Esophagus (tissue), 2 donors: ENCODE results near the gene SLC35F4. TPM values are rescaled to one million over a fixed set of nuclear protein-coding genes. Genes with fewer than 3 reads are reported as not detected.

ENCODE experiments used
- H3K27ac ChIP-seq, 2 donors: one replicate each; pipeline ENCODE4 v1.5.1; 2013; ENCODE audit warnings: low read depth in 2 of 2, mild to moderate bottlenecking in 2 of 2, inconsistent platforms in 1 of 2, low read length in 1 of 2, moderate library complexity in 1 of 2
- H3K27me3 ChIP-seq, 2 donors: one replicate each; pipeline ENCODE4 v1.6.1; 2013; ENCODE audit warnings: low read length in 2 of 2, control low read depth in 1 of 2, mild to moderate bottlenecking in 1 of 2; ENCODE audit not compliant: insufficient read depth in 2 of 2, control insufficient read depth in 1 of 2
- H3K36me3 ChIP-seq, 2 donors: one replicate each; pipeline ENCODE4 v1.6.1; 2013; ENCODE audit warnings: low read length in 1 of 2; ENCODE audit not compliant: control insufficient read depth in 2 of 2, insufficient read depth in 2 of 2
- H3K4me1 ChIP-seq, 2 donors: one replicate each; pipeline ENCODE4 v1.6.1; 2013; ENCODE audit warnings: low read length in 1 of 2; ENCODE audit not compliant: control insufficient read depth in 2 of 2, insufficient read depth in 2 of 2
- H3K4me3 ChIP-seq, 2 donors: one replicate each; pipeline ENCODE4 v1.5.1; 2013; ENCODE audit warnings: low read length in 2 of 2, mild to moderate bottlenecking in 2 of 2, low read depth in 1 of 2, moderate library complexity in 1 of 2
- H3K9me3 ChIP-seq, 2 donors: one replicate each; pipeline ENCODE4 v1.6.1; 2013; ENCODE audit warnings: mild to moderate bottlenecking in 2 of 2, low read depth in 1 of 2, low read length in 1 of 2, moderate library complexity in 1 of 2; ENCODE audit not compliant: control insufficient read depth in 2 of 2, insufficient read depth in 1 of 2
- WGBS, 2 donors: extraction: QIAGEN DNeasy Blood & Tissue Kit; methylation state at CpG; one replicate each; pipeline ENCODE4 v1.1.7; 2013; 5-methylcytosine and 5-hydroxymethylcytosine counted together
- polyA plus RNA-seq, 2 donors: library from polyadenylated mRNA; stranded (reverse); fragments of 200-250 nt; gene quantifications; one replicate each; pipeline ENCODE4 v1.2.3, GENCODE V29; 2013
- donor health status: healthy with polysubstance abuse.
- donor health status: Bipolar disorder and iron deficiency.

SLC35F4 gene
- polyA plus RNA-seq, 2 donors: not detected

DNA sequence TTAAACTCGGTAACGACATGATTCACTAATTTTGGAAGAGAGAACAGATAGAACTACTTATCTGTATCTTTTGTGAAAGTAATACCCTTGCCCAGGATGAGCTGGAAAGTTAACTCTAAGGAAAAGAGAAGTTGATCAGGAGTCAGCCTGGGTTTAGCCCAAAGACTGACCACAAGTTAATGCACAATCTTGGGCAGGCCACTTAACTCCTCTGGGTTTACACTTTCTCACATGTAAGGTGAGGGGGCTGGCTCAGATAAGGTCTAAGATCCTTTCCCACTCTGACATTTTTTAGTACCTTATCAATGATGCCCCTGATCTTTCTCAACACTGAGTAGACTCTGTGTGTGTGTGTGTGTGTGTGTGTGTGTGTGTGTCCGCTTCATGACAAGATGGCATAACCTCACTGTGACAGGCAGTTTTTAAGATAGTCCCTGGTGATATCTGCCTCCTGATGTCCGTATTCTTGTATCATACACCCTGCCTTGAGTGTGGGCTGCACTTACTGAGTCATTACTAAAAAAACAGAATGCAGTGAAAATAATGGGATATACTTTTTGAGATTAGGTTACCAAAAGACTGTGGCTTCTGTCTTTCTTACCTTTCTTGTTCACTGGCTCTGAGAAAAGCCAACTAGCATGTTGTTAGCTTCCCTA is 316.0 kb downstream of the SLC35F4 start:
- no peaks in the 10 kb centered on the region for H3K36me3 ChIP-seq
- H3K9me3 ChIP-seq: peaks cover 0 to 2% of the 10 kb centered on the region in 2 donors
- no peak overlapping the region for H3K4me3 ChIP-seq
- H3K27me3 ChIP-seq: no peaks in the 10 kb centered on the region
- 79% methylated on average over 4 of the region's 4 CpGs for WGBS, 2 donors
- H3K4me1 ChIP-seq: no peaks in the 10 kb centered on the region
- H3K27ac ChIP-seq: no peak overlapping the region

DNA sequence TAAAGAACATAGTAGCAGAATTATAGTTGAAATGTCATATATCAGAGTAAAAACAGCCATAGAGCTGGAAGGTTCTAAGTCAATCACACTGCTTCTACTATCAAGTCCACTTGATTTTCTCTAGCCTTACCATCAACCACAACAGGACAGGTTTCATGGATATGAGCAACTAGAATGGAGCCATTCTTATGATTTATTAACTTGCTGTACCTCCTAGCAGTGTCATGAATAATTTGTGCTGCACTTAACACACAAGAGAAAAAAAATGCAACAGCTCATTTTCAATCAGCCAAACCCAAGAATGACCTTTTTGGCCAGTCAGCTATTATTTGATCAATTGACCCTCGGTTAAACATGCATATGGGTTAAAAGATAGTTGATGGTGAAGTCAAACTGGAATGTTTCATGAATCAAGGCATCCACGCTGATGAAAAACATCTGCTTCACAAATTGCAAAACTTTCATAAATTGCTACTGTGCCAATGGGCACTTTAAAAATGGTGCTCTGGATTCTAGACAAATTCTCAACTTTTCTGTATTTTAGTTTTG is 316.8 kb downstream of the SLC35F4 start:
- WGBS, 2 donors: 63 to 65% methylated on average over 2 of the region's 2 CpGs
- Histone ChIP-seq H3K36me3 (no peaks in the 10 kb centered on the region), H3K9me3 (peaks cover 0 to 3% of the 10 kb centered on the region in 2 donors), H3K4me3 (no peak overlapping the region), H3K27me3 (no peaks in the 10 kb centered on the region), H3K4me1 (no peaks in the 10 kb centered on the region), H3K27ac (no peak overlapping the region)

DNA sequence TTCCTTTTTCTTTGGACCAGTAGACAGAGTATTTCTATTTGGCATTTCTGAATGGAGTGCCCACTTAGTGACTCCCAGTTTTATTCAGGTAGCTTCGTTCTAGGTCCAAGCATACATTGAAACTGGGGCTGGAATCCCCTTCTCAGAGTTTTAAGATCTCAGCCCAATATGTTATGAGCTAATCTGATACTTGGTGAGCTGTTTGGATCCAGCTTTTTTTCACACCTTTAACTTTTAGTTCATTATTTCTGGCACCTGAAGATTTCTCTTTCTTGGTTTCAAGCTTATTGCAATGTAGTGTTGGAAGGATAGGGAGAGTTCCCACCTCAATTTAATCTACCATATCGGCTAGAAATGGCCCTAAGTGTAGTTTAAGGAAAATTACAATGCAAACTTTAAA is 318.8 kb downstream of the SLC35F4 start:
- Histone ChIP-seq H3K4me1 (no peaks in the 10 kb centered on the region), H3K4me3 (no peak overlapping the region), H3K27me3 (no peaks in the 10 kb centered on the region), H3K9me3 (peaks cover 0 to 3% of the 10 kb centered on the region in 2 donors), H3K27ac (no peak overlapping the region), H3K36me3 (no peaks in the 10 kb centered on the region)
- 75 to 77% methylated on average over 2 of the region's 2 CpGs for WGBS, 2 donors

DNA sequence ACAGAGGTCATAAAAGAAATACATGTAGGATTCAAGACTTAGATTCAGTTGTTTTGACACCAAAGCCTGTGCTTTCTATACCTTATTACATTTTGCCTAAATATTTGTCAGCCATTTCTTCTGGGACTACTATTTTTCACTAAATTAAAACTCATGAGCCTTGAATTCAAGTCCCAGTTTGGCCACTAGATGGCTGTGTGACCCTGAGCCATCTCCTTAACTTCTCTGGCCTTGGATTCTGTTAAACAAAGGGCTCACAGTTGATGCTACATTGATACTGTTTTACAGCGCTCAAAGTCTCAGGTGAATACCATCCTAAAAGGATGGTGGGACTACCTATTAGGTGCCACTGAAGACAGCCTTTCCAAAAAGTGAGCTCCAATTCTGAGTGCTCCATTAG is 332.7 kb downstream of the SLC35F4 start:
- H3K4me3 ChIP-seq: no peak overlapping the region
- H3K9me3 ChIP-seq: no peaks in the 10 kb centered on the region
- H3K27ac ChIP-seq: no peak overlapping the region
- no peaks in the 10 kb centered on the region for H3K36me3 ChIP-seq
- 76 to 79% methylated on average over 1 of the region's 1 CpG for WGBS, 2 donors
- H3K4me1 ChIP-seq: no peaks in the 10 kb centered on the region
- peaks cover 0 to 2% of the 10 kb centered on the region in 2 donors for H3K27me3 ChIP-seq

DNA sequence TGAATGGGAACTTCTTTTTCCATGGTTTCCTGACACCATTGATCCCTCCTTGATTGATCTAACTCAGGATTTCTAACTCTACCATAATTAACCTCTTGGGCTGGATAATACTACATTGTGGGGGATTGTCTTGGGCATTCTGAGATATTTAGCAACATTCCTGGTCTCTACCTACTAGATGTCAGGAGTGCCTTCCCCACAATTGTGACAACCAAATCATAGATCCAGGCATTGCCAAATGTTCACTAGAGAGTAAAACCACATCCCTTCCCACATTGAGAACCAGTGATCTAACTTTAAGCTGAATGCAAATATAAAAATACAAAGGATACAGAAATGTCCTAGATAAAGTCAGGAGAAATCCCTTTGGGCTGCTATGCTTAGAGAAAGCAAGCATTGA is 335.3 kb downstream of the SLC35F4 start:
- H3K9me3 ChIP-seq: peaks cover 0 to 3% of the 10 kb centered on the region in 2 donors
- no peak overlapping the region for H3K4me3 ChIP-seq
- no peaks in the 10 kb centered on the region for H3K36me3 ChIP-seq
- H3K4me1 ChIP-seq: no peaks in the 10 kb centered on the region
- no peak overlapping the region for H3K27ac ChIP-seq
- H3K27me3 ChIP-seq: peaks cover 0 to 2% of the 10 kb centered on the region in 2 donors

DNA sequence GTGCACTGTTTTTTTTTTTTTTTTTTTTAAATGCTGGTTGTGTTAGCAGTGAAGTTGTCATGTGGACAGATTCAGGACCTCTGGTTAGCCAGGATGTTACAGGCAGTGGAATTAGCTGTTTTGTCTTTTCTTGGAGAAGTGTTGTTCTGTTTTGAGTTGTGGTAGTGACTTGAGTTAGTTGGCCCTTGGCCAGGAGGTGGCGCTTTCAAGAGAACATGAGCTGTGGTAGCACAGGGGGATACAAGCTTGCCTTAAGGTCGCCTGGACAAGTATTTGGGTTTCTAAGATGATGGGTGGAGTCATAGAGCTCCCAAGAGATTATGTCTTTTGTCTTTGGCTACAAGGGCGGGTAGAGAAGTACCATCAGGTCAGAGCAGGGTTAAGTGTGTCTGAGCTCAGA is 338.9 kb downstream of the SLC35F4 start:
- H3K27me3 ChIP-seq: no peaks in the 10 kb centered on the region
- peaks cover 0 to 3% of the 10 kb centered on the region in 2 donors for H3K9me3 ChIP-seq
- H3K4me1 ChIP-seq: no peaks in the 10 kb centered on the region
- 53 to 58% methylated on average over 3 of the region's 3 CpGs for WGBS, 2 donors
- no peaks in the 10 kb centered on the region for H3K36me3 ChIP-seq
- H3K4me3 ChIP-seq: no peak overlapping the region
- H3K27ac ChIP-seq: no peak overlapping the region

DNA sequence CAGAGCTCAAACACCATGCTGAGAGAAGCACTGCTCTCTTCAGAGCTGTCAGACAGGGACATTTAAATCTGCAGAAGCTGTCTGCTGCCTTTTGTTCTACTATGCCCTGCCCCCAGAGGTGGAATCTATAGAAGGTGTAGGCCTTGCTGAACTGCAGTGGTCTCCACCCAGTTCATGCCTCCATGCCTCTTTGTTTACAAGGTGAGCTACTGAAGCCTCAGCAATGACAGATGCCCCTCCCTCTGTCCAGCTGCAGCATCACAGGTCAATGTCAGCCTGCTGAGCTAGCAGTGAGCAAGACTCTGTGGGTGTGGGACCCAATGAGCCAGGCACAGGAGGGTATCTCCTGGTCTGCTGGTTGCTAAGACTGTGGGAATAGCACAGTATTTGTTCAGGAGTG is 346.8 kb downstream of the SLC35F4 start:
- Histone ChIP-seq H3K27me3 (no peaks in the 10 kb centered on the region), H3K4me1 (no peaks in the 10 kb centered on the region), H3K9me3 (peaks cover 0 to 3% of the 10 kb centered on the region in 2 donors), H3K27ac (no peak overlapping the region), H3K4me3 (no peak overlapping the region), H3K36me3 (no peaks in the 10 kb centered on the region)
